RWPE2 (cell line): ENCODE results near the gene JMJD8.

ENCODE experiments used
- ATAC-seq: fragments of 200-7000 bp; cut with Tn5 transposase; 3 replicates; pipeline ENCODE4 v1.9.1; 2021; ENCODE audit warnings: low read depth
- DNase-seq: peaks from one replicate; pipeline ENCODE4 v3.0.0-alpha.2; 2020; ENCODE audit warnings: low spot score
- H3K27ac ChIP-seq: fragments of 450-650 bp; 2 replicates; pipeline ENCODE4 v1.5.1; 2017; ENCODE audit warnings: mild to moderate bottlenecking; ENCODE audit not compliant: poor library complexity, severe bottlenecking
- H3K27me3 ChIP-seq: fragments of 250-450 bp; sonication (Bioruptor Pico); 2 replicates; pipeline ENCODE4 v1.5.1; 2021; ENCODE audit warnings: mild to moderate bottlenecking, moderate library complexity; ENCODE audit not compliant: insufficient read depth, poor library complexity, severe bottlenecking
- H3K36me3 ChIP-seq: fragments of 250-450 bp; sonication (Bioruptor Pico); 2 replicates; pipeline ENCODE4 v1.5.1; 2020; ENCODE audit warnings: low read depth, mild to moderate bottlenecking, moderate library complexity
- H3K4me1 ChIP-seq: fragments of 250-450 bp; sonication (Bioruptor Pico); 2 replicates; pipeline ENCODE4 v1.5.1; 2021; ENCODE audit warnings: mild to moderate bottlenecking, moderate library complexity; ENCODE audit not compliant: insufficient read depth, poor library complexity, severe bottlenecking
- H3K4me3 ChIP-seq: fragments of 250-450 bp; sonication (Bioruptor Pico); 2 replicates; pipeline ENCODE4 v1.5.1; 2021; ENCODE audit warnings: mild to moderate bottlenecking, moderate library complexity; ENCODE audit not compliant: severe bottlenecking
- H3K9me3 ChIP-seq: fragments of 250-450 bp; sonication (Bioruptor Pico); 2 replicates; pipeline ENCODE4 v1.5.1; 2021; ENCODE audit warnings: mild to moderate bottlenecking, moderate library complexity; ENCODE audit not compliant: severe bottlenecking
- CTCF ChIP-seq: fragments of 450-650 bp; IDR thresholded peaks from one replicate; pipeline ENCODE4 v1.5.1; 2017; ENCODE audit warnings: mild to moderate bottlenecking, moderate library complexity; ENCODE audit not compliant: poor library complexity, severe bottlenecking

The JMJD8 gene

GRCh38 chr16:644556-644955 is 39.6 kb downstream of the JMJD8 start:
- DNase-seq = no peak
- Histone ChIP-seq H3K4me3 (no peak overlapping the region), H3K4me1 (peaks cover 13% of the 10 kb centered on the region), H3K36me3 (no peaks in the 10 kb centered on the region), H3K9me3 (no peaks in the 10 kb centered on the region), H3K27ac (no peak overlapping the region), H3K27me3 (no peaks in the 10 kb centered on the region)
- no peak for TF ChIP-seq CTCF
- no peak for ATAC-seq

GRCh38 chr16:643050-643368 is 41.1 kb downstream of the JMJD8 start:
- H3K27me3 ChIP-seq = no peaks in the 10 kb centered on the region
- H3K4me3 ChIP-seq = peak overlapping the region; percentile 73
- H3K4me1 ChIP-seq = peaks cover 10% of the 10 kb centered on the region
- no peaks in the 10 kb centered on the region for H3K9me3 ChIP-seq
- no peaks in the 10 kb centered on the region for H3K36me3 ChIP-seq
- H3K27ac ChIP-seq = peak overlapping the region; percentile 73
- DNase-seq (no peak), ATAC-seq (no peak)
- TF ChIP-seq CTCF = no peak

- no peak for TF ChIP-seq CTCF
- no peaks in the 10 kb centered on the region for H3K36me3 ChIP-seq
- no peaks in the 10 kb centered on the region for H3K27me3 ChIP-seq
- H3K4me1 ChIP-seq = peaks cover 10% of the 10 kb centered on the region
- H3K27ac ChIP-seq = peak overlapping the region; percentile 73
- no peak for DNase-seq
- H3K9me3 ChIP-seq = no peaks in the 10 kb centered on the region
- peak; percentile 24 for ATAC-seq
- peak overlapping the region; percentile 73 for H3K4me3 ChIP-seq
Measured at GRCh38 chr16:642189-643049, 41.7 kb downstream of the JMJD8 start.

GRCh38 chr16:641326-642188 is 42.6 kb downstream of the JMJD8 start, which contains the start of gene MCRIP2:
MCRIP2 (plus strand) TSS chr16:641828; CDS start chr16:641992, 164 bp downstream.
- TF ChIP-seq CTCF = no peak
- Histone ChIP-seq H3K4me1 (peaks cover 10% of the 10 kb centered on the region), H3K9me3 (no peaks in the 10 kb centered on the region), H3K36me3 (no peaks in the 10 kb centered on the region), H3K27me3 (no peaks in the 10 kb centered on the region), H3K4me3 (peak within 1 kb of the TSS; percentile 73), H3K27ac (peak within 1 kb of the TSS; percentile 73)
- ATAC-seq (peak; percentile 64), DNase-seq (no peak)
